Kidney (tissue), 14 donors: Measurements from ENCODE around the gene RAMP3. TPM values are rescaled to one million over a fixed set of nuclear protein-coding genes. Genes with fewer than 3 reads are reported as not detected.

Experiments used
- DNase-seq, 5 donors: peaks; one replicate each; pipeline ENCODE4 v3.0.0-alpha.2; 2013 to 2020
- FAIRE-seq: peaks from 2 replicates; lab custom pipeline; 2012; peaks lifted over from hg19 to GRCh38; lab: Jason Lieb, UNC
- H3K27ac ChIP-seq, 2 donors: one replicate each; pipeline ENCODE4 v1.7.0; 2013; ENCODE audit warnings: low read depth in 2 of 2, low read length in 2 of 2, inconsistent platforms in 1 of 2
- H3K27me3 ChIP-seq: one replicate; pipeline ENCODE4 v1.7.1; 2013; ENCODE audit warnings: low read length, inconsistent platforms; ENCODE audit not compliant: control insufficient read depth, insufficient read depth
- H3K36me3 ChIP-seq, 3 donors: one replicate each; pipeline versions ENCODE4 v1.7.0 to v1.7.1; 2013; ENCODE audit warnings: low read length in 3 of 3, control low read depth in 1 of 3, inconsistent platforms in 1 of 3; ENCODE audit not compliant: insufficient read depth in 3 of 3, control insufficient read depth in 2 of 3
- H3K4me1 ChIP-seq, 3 donors: one replicate each; pipeline versions ENCODE4 v1.7.0 to v1.7.1; 2013; ENCODE audit warnings: low read length in 3 of 3, inconsistent platforms in 1 of 3, low read depth in 1 of 3; ENCODE audit not compliant: control insufficient read depth in 2 of 3, insufficient read depth in 2 of 3
- H3K4me3 ChIP-seq, 3 donors: one replicate each; pipeline versions ENCODE4 v1.7.0 to v1.8.1; 2013; ENCODE audit warnings: low read length in 3 of 3, control low read depth in 1 of 3, inconsistent platforms in 1 of 3
- H3K9ac ChIP-seq, 3 donors: one replicate each; pipeline versions ENCODE4 v1.7.0 to v1.7.1; 2013; ENCODE audit warnings: low read length in 3 of 3, control low read depth in 1 of 3, inconsistent platforms in 1 of 3
- H3K9me3 ChIP-seq, 3 donors: one replicate each; pipeline versions ENCODE4 v1.7.0 to v1.7.1; 2013; ENCODE audit warnings: low read length in 3 of 3, control low read depth in 1 of 3, inconsistent platforms in 1 of 3; ENCODE audit not compliant: control insufficient read depth in 2 of 3, insufficient read depth in 1 of 3
- CTCF ChIP-seq: IDR thresholded peaks from 3 replicates; pipeline ENCODE4 v1.5.1; 2012; ENCODE audit warnings: mild to moderate bottlenecking, moderate library complexity, borderline replicate concordance; ENCODE audit not compliant: insufficient read depth; ENCODE audit errors: extremely low read depth
- intact Hi-C: fragments of 100-400 bp; cut with DNase I; formaldehyde crosslinking; loops from one replicate; pipeline ENCODE4 v1.11.1; 2022
- polyA plus RNA-seq: library from polyadenylated mRNA; stranded (reverse); fragments of 350-450 nt; fragmentation: Illumina TruSeq; extraction: RNeasy Lipid Tissue Mini Kit (QIAGEN cat#74804); gene quantifications from one replicate; pipeline ENCODE4 v1.2.3, GENCODE V29; 2014; ENCODE audit warnings: low read depth, low replicate concordance; ENCODE audit not compliant: insufficient read depth
- total RNA-seq: library from RNA; stranded (reverse); fragmentation: NEBNext Ultra II Directional; extraction: Animal tissue kit (Norgen Biotek cat#: 25700); gene quantifications from one replicate; pipeline ENCODE4 v1.2.1, GENCODE V29; 2021
- donor health status: control.
- donor health status: control.
- donor health status: control.
- donor health status: control.
- donor health status: control.
- donor health status: DM: yes; HTN: yes; CAD: no.
- donor health status: Normal renal cell carcinoma (clear cell type).

Gene RAMP3
- total and polyA plus RNA-seq, 2 donors from 2014 or later, result 82.6 to 168 TPM

GRCh38 chr7:45190406-45191165 lies 33.0 kb downstream of the RAMP3 start:
- no peak for DNase-seq
- no peaks in the 10 kb centered on the region for H3K9me3 ChIP-seq
- H3K4me3 ChIP-seq, result no peak overlapping the region
- H3K27me3 ChIP-seq, result no peaks in the 10 kb centered on the region
- no peaks in the 10 kb centered on the region for H3K36me3 ChIP-seq
- no peak overlapping the region for H3K9ac ChIP-seq
- intact Hi-C loops, result no loop called here
- no peaks in the 10 kb centered on the region for H3K4me1 ChIP-seq
- no peak for TF ChIP-seq CTCF
- H3K27ac ChIP-seq, result no peak overlapping the region
- FAIRE-seq, result no peak

DNA sequence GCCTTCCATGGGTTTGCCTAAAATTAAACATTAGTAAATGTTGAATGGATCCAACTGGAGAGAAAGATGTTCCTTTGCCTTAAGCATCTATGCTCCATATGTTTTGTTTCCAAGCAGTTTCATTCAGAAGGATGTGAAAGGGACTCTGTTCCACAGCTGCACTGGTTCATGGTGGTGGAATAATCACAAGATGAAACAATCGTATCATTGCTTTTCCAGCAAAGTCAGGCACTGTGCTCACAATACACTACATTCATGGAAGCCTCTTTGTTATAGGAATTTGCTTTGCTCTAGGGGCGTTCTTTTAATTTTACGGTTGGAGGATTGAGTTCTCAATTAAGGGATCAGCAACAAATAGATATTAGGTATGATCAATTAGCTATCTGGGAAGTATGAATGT lies 33.8 kb downstream of the RAMP3 start:
- Histone ChIP-seq H3K4me3 (no peak overlapping the region), H3K9me3 (no peaks in the 10 kb centered on the region), H3K4me1 (no peaks in the 10 kb centered on the region), H3K36me3 (no peaks in the 10 kb centered on the region), H3K27ac (no peak overlapping the region), H3K27me3 (no peaks in the 10 kb centered on the region), H3K9ac (no peak overlapping the region)
- TF ChIP-seq CTCF, result no peak
- no peak for FAIRE-seq
- intact Hi-C loops, result no loop called here
- no peak for DNase-seq

DNA sequence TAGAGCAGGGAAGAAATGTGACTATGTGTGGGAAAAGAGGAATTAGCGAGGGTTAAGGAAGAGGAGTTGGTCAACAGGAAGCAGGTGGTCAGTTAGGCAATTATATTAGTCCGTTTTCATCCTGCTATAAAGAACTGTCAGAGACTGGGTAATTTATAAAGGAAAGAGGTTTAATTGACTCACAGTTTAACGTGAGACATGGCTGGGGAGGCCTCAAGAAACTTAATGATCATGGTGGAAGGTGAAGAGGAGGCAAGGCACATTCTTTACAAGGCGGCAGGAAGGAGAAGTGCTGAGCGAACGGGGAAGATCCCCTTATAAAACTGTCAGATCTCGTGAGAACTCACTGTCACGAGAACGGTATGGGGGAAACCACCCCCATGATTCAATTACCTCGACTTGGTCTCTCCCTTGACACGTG lies 35.0 kb downstream of the RAMP3 start:
- Histone ChIP-seq H3K4me1 (no peaks in the 10 kb centered on the region), H3K9me3 (no peaks in the 10 kb centered on the region), H3K36me3 (no peaks in the 10 kb centered on the region), H3K27me3 (no peaks in the 10 kb centered on the region), H3K4me3 (no peak overlapping the region), H3K27ac (no peak overlapping the region), H3K9ac (no peak overlapping the region)
- no peak for DNase-seq
- FAIRE-seq, result no peak
- TF ChIP-seq CTCF, result no peak
- intact Hi-C loops, result no loop called here

GRCh38 chr7:45193828-45194227 lies 36.2 kb downstream of the RAMP3 start:
- no peak for TF ChIP-seq CTCF
- DNase-seq (no peak), FAIRE-seq (no peak)
- no peak overlapping the region for H3K4me3 ChIP-seq
- H3K9ac ChIP-seq, result no peak overlapping the region
- H3K9me3 ChIP-seq, result no peaks in the 10 kb centered on the region
- H3K27ac ChIP-seq, result no peak overlapping the region
- H3K4me1 ChIP-seq, result no peaks in the 10 kb centered on the region
- H3K36me3 ChIP-seq, result no peaks in the 10 kb centered on the region
- H3K27me3 ChIP-seq, result no peaks in the 10 kb centered on the region
- intact Hi-C loops, result no loop called here
